WERI-Rb-1 (cell line): ENCODE results near the gene FAM217B.

Experiments used
- DNase-seq: peaks from one replicate; pipeline ENCODE4 v3.0.0-alpha.2; 2020
- H3K27ac ChIP-seq: fragments of 250-450 bp; sonication (Bioruptor Pico); 2 replicates; pipeline ENCODE4 v1.5.1; 2020; ENCODE audit warnings: mild to moderate bottlenecking, moderate library complexity
- H3K27me3 ChIP-seq: fragments of 250-450 bp; sonication (Bioruptor Pico); 2 replicates; pipeline ENCODE4 v1.5.1; 2021; ENCODE audit warnings: mild to moderate bottlenecking, low read depth, moderate library complexity; ENCODE audit not compliant: insufficient read depth, severe bottlenecking
- H3K36me3 ChIP-seq: fragments of 250-450 bp; sonication (Bioruptor Pico); 2 replicates; pipeline ENCODE4 v1.5.1; 2020; ENCODE audit warnings: mild to moderate bottlenecking, moderate library complexity
- H3K4me3 ChIP-seq: 2 replicates; pipeline ENCODE4 v1.5.1; 2011; ENCODE audit warnings: low read depth, mild to moderate bottlenecking, control low read depth, low read length
- H3K9me3 ChIP-seq: fragments of 250-450 bp; sonication (Bioruptor Pico); 2 replicates; pipeline ENCODE4 v1.5.1; 2021; ENCODE audit warnings: mild to moderate bottlenecking, moderate library complexity; ENCODE audit not compliant: severe bottlenecking
- CTCF ChIP-seq: IDR thresholded peaks from 2 replicates; pipeline ENCODE4 v1.5.1; 2011; ENCODE audit warnings: low read depth, mild to moderate bottlenecking, control low read depth, inconsistent platforms, low read length

FAM217B gene

GRCh38 chr20:59945731-59946130, 5.5 kb downstream of the FAM217B start:
- Histone ChIP-seq H3K4me3 (no peak overlapping the region), H3K27me3 (no peaks in the 10 kb centered on the region), H3K9me3 (no peaks in the 10 kb centered on the region), H3K27ac (no peak overlapping the region), H3K36me3 (peaks cover 21% of the 10 kb centered on the region)
- no peak for DNase-seq
- no peak for TF ChIP-seq CTCF

DNA sequence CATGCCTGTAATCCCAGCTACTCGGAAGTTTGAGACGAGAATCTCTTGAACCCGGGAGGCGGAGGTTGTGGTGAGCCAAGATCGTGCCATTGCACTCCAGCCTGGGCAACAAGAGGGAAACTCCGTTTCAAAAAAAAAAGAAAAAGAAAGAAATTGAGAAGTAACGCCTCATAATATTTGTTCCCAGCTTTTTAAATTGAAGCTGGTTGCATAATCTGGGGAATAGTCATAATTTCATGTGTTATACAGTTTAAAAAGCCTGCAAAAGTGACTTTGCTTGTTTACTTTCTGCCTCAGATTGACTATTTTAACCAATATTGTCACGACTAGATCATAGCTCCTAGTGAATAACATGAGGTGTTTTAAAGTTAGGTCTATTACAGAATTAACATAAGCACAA, 7.2 kb downstream of the FAM217B start:
- no peak for TF ChIP-seq CTCF
- peaks cover 21% of the 10 kb centered on the region for H3K36me3 ChIP-seq
- H3K27me3 ChIP-seq = no peaks in the 10 kb centered on the region
- H3K9me3 ChIP-seq = no peaks in the 10 kb centered on the region
- no peak overlapping the region for H3K4me3 ChIP-seq
- DNase-seq = no peak
- H3K27ac ChIP-seq = no peak overlapping the region

GRCh38 chr20:59948212-59948611, 8.0 kb downstream of the FAM217B start:
- Histone ChIP-seq H3K9me3 (no peaks in the 10 kb centered on the region), H3K36me3 (peaks cover 16% of the 10 kb centered on the region), H3K4me3 (no peak overlapping the region), H3K27ac (no peak overlapping the region), H3K27me3 (no peaks in the 10 kb centered on the region)
- TF ChIP-seq CTCF = no peak
- DNase-seq = no peak

- Histone ChIP-seq H3K4me3 (no peak overlapping the region), H3K27me3 (no peaks in the 10 kb centered on the region), H3K9me3 (no peaks in the 10 kb centered on the region), H3K36me3 (peaks cover 11% of the 10 kb centered on the region), H3K27ac (no peak overlapping the region)
- no peak for DNase-seq
- peak; percentile 25; the same call in 1 of the 2 replicates for TF ChIP-seq CTCF
Measured at GRCh38 chr20:59948828-59949720, 8.9 kb downstream of the FAM217B start.

GRCh38 chr20:59949911-59950310, 9.7 kb downstream of the FAM217B start:
- H3K9me3 ChIP-seq = no peaks in the 10 kb centered on the region
- no peak for DNase-seq
- peaks cover 5% of the 10 kb centered on the region for H3K36me3 ChIP-seq
- no peak for TF ChIP-seq CTCF
- no peaks in the 10 kb centered on the region for H3K27me3 ChIP-seq
- no peak overlapping the region for H3K4me3 ChIP-seq
- H3K27ac ChIP-seq = no peak overlapping the region
